H9 (cell line): ENCODE results near the gene OGFOD3. TPM values are rescaled to one million over a fixed set of nuclear protein-coding genes. Genes with fewer than 3 reads are reported as not detected.

Experiments
- DNase-seq: peaks from one replicate; pipeline ENCODE4 v3.0.0-alpha.2; 2017
- H2AFZ ChIP-seq: one replicate; pipeline ENCODE4 v1.6.1; 2013; ENCODE audit warnings: mild to moderate bottlenecking, low read length, control low read depth, moderate library complexity
- H2AK5ac ChIP-seq: 2 replicates; pipeline ENCODE4 v1.6.1; 2013; ENCODE audit warnings: low read length, control low read depth, mixed read lengths; ENCODE audit not compliant: insufficient read length
- H2BK120ac ChIP-seq: one replicate; pipeline ENCODE4 v1.6.1; 2013; ENCODE audit warnings: low read depth, mild to moderate bottlenecking, low read length, control low read depth, inconsistent platforms; ENCODE audit not compliant: poor library complexity, severe bottlenecking
- H2BK12ac ChIP-seq: 2 replicates; pipeline ENCODE4 v1.6.1; 2013; ENCODE audit warnings: low read length, control low read depth, mixed read lengths, low read depth; ENCODE audit not compliant: insufficient read length
- H2BK15ac ChIP-seq: 2 replicates; pipeline ENCODE4 v1.6.1; 2013; ENCODE audit warnings: low read depth, low read length, control low read depth
- H2BK20ac ChIP-seq: one replicate; pipeline ENCODE4 v1.6.1; 2013; ENCODE audit warnings: low read depth, mild to moderate bottlenecking, low read length, control low read depth, inconsistent platforms; ENCODE audit not compliant: poor library complexity, severe bottlenecking
- H2BK5ac ChIP-seq: 2 replicates; pipeline ENCODE4 v1.6.1; 2013; ENCODE audit warnings: low read length, control low read depth, mixed read lengths; ENCODE audit not compliant: insufficient read length
- H3K14ac ChIP-seq: 2 replicates; pipeline ENCODE4 v1.6.1; 2013; ENCODE audit warnings: low read length, control low read depth; ENCODE audit not compliant: insufficient read depth
- H3K18ac ChIP-seq: 2 replicates; pipeline ENCODE4 v1.6.1; 2013; ENCODE audit warnings: low read depth, mild to moderate bottlenecking, mixed read lengths, low read length, control low read depth; ENCODE audit not compliant: insufficient read length
- H3K23ac ChIP-seq: 2 replicates; pipeline ENCODE4 v1.6.1; 2013; ENCODE audit warnings: low read length, control low read depth, mixed read lengths, low read depth; ENCODE audit not compliant: insufficient read length
- H3K23me2 ChIP-seq: 2 replicates; pipeline ENCODE4 v1.6.1; 2013; ENCODE audit warnings: low read depth, mild to moderate bottlenecking, mixed read lengths, low read length, control low read depth; ENCODE audit not compliant: insufficient read length, poor library complexity, severe bottlenecking
- H3K27ac ChIP-seq: 2 replicates; pipeline ENCODE4 v1.5.1; 2013; ENCODE audit warnings: low read length, control low read depth, mixed read lengths, low read depth; ENCODE audit not compliant: insufficient read length
- H3K27me3 ChIP-seq: 2 replicates; pipeline ENCODE4 v1.6.1; 2013; ENCODE audit warnings: low read length, control low read depth, inconsistent platforms; ENCODE audit not compliant: insufficient read depth
- H3K4ac ChIP-seq: 2 replicates; pipeline ENCODE4 v1.6.1; 2013; ENCODE audit warnings: low read depth, mild to moderate bottlenecking, control low read depth, inconsistent platforms, low read length, moderate library complexity
- H3K4me1 ChIP-seq: 2 replicates; pipeline ENCODE4 v1.6.1; 2013; ENCODE audit warnings: low read length, control low read depth, inconsistent platforms; ENCODE audit not compliant: insufficient read depth
- H3K4me2 ChIP-seq: 2 replicates; pipeline ENCODE4 v1.6.1; 2013; ENCODE audit warnings: low read length, control low read depth, mixed read lengths; ENCODE audit not compliant: insufficient read length, insufficient read depth
- H3K56ac ChIP-seq: 2 replicates; pipeline ENCODE4 v1.6.1; 2013; ENCODE audit warnings: low read depth, mild to moderate bottlenecking, mixed read lengths, low read length, control low read depth; ENCODE audit not compliant: insufficient read length
- H3K79me1 ChIP-seq: 2 replicates; pipeline ENCODE4 v1.6.1; 2013; ENCODE audit warnings: low read depth, mild to moderate bottlenecking, moderate library complexity, low read length, control low read depth, inconsistent platforms; ENCODE audit not compliant: insufficient read depth, poor library complexity, severe bottlenecking
- H3K79me2 ChIP-seq: 2 replicates; pipeline ENCODE4 v1.6.1; 2013; ENCODE audit warnings: low read length, control low read depth, inconsistent platforms; ENCODE audit not compliant: insufficient read depth
- H3K9ac ChIP-seq: 2 replicates; pipeline ENCODE4 v1.6.1; 2013; ENCODE audit warnings: low read length, control low read depth, mixed read lengths; ENCODE audit not compliant: insufficient read length; ENCODE audit errors: extremely low read depth
- H3K9me3 ChIP-seq: one replicate; pipeline ENCODE4 v1.6.1; 2013; ENCODE audit warnings: low read depth, low read length, inconsistent platforms; ENCODE audit not compliant: control insufficient read depth
- H3T11ph ChIP-seq: one replicate; pipeline ENCODE4 v1.6.1; 2013; ENCODE audit warnings: mild to moderate bottlenecking, low read length, control low read depth, inconsistent platforms
- H4K20me1 ChIP-seq: one replicate; pipeline ENCODE4 v1.6.1; 2013; ENCODE audit not compliant: control insufficient read depth, insufficient read length, insufficient read depth
- H4K5ac ChIP-seq: 2 replicates; pipeline ENCODE4 v1.6.1; 2013; ENCODE audit warnings: low read depth, mild to moderate bottlenecking, mixed read lengths, low read length, control low read depth; ENCODE audit not compliant: insufficient read length
- H4K8ac ChIP-seq: replicated peaks from 2 replicates; pipeline ENCODE4 v1.6.1; 2013; ENCODE audit warnings: low read length, control low read depth, mixed read lengths, low read depth; ENCODE audit not compliant: insufficient read length
- H4K91ac ChIP-seq: 2 replicates; pipeline ENCODE4 v1.6.1; 2013; ENCODE audit warnings: low read depth, mild to moderate bottlenecking, moderate library complexity, mixed read lengths, low read length, control low read depth; ENCODE audit not compliant: insufficient read length
- H3K27ac Mint-ChIP-seq, 3 experiments: 2 replicates in 2 of 3; 3 replicates in 1 of 3; pipeline ENCODE4 v1.8.0; 2020 to 2021; ENCODE audit warnings: mixed read lengths in 3 of 3, mild to moderate bottlenecking in 1 of 3, moderate library complexity in 1 of 3
- H3K27me3 Mint-ChIP-seq: 2 replicates; pipeline ENCODE4 v1.8.0; 2021; ENCODE audit warnings: low read depth, mild to moderate bottlenecking, moderate library complexity, mixed read lengths
- H3K36me3 Mint-ChIP-seq, 3 experiments: 2 replicates in 2 of 3; 3 replicates in 1 of 3; pipeline ENCODE4 v1.8.0; 2020 to 2021; ENCODE audit warnings: low read depth in 3 of 3, mixed read lengths in 3 of 3; ENCODE audit not compliant: insufficient read depth in 1 of 3
- H3K4me1 Mint-ChIP-seq, 2 experiments: 2 replicates each; pipeline ENCODE4 v1.8.0; 2020; ENCODE audit warnings: mixed read lengths in 2 of 2
- H3K4me3 Mint-ChIP-seq, 2 experiments: 2 replicates in 1 of 2; 3 replicates in 1 of 2; pipeline ENCODE4 v1.8.0; 2020 to 2021; ENCODE audit warnings: mild to moderate bottlenecking in 2 of 2, mixed read lengths in 2 of 2, moderate library complexity in 1 of 2
- H3K9me3 Mint-ChIP-seq, 2 experiments: 2 replicates in 1 of 2; 3 replicates in 1 of 2; pipeline ENCODE4 v1.8.0; 2020; ENCODE audit warnings: mild to moderate bottlenecking in 2 of 2, mixed read lengths in 2 of 2, moderate library complexity in 1 of 2
- WGBS: extraction: QIAGEN DNeasy Blood & Tissue Kit; methylation state at CpG from one replicate; pipeline ENCODE4 v1.1.7; 2013; ENCODE audit warnings: missing lambda C conversion rate, low lambda C conversion rate, mixed read lengths; ENCODE audit not compliant: insufficient read length; ENCODE audit errors: extremely low coverage; 5-methylcytosine and 5-hydroxymethylcytosine counted together
- total RNA-seq: library from RNA; stranded (reverse); gene quantifications from 2 replicates; pipeline ENCODE4 v1.2.1, GENCODE V29; 2021
- TF ChIP-seq, protein P1 (sequence below): fragments of 200-600 bp; sonication (generic); conservative IDR thresholded peaks from 3 replicates; pipeline ENCODE4 v1.8.0; 2021; ENCODE audit warnings: antibody characterized with exemption, mild to moderate bottlenecking

Gene OGFOD3
- total RNA-seq, 1 experiment from 2014 or later: 27.8 TPM

DNA sequence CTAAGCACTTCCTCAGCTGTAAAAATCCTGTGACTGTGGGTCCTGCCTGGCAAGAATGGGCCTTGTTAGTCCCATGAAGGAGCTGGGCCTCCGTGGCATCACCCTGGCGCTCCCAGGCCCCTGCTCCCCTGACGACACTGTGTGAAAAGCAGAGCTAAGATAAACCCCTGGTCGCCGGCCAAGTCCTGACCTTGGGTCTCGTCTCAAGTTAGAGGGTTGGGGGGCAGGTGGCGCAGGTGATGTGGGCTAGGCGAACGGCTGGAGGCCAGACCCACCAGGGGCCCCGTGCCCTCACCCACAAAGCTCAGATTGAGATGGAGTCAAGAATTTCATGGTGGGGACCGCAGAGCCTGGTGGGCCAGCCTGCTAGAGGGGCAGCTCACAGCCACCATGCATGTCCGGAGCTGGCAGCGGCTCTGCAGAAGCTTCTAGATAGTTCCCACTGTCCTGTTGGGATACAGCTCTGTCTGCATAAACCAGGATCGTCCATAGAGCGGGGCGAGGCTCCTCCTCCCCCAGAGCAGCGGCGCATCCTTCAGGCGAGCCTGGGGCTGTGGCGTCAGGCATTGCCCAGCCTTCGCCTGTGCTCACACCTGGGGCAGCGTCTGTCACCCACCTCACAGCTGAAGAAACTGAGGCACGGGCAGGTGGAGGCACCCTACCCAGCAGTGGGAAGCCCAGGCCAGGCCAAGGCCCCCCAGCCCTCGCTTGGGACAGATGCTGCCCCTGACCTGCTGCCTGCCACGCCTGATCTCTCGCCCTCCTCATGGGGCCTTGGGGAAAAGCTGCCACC is 20.2 kb upstream of the OGFOD3 start:
- H2AK5ac ChIP-seq: no peak overlapping the region
- H3K9ac ChIP-seq: no peak overlapping the region
- TF ChIP-seq, protein P1, sequence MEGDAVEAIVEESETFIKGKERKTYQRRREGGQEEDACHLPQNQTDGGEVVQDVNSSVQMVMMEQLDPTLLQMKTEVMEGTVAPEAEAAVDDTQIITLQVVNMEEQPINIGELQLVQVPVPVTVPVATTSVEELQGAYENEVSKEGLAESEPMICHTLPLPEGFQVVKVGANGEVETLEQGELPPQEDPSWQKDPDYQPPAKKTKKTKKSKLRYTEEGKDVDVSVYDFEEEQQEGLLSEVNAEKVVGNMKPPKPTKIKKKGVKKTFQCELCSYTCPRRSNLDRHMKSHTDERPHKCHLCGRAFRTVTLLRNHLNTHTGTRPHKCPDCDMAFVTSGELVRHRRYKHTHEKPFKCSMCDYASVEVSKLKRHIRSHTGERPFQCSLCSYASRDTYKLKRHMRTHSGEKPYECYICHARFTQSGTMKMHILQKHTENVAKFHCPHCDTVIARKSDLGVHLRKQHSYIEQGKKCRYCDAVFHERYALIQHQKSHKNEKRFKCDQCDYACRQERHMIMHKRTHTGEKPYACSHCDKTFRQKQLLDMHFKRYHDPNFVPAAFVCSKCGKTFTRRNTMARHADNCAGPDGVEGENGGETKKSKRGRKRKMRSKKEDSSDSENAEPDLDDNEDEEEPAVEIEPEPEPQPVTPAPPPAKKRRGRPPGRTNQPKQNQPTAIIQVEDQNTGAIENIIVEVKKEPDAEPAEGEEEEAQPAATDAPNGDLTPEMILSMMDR: no peak
- H4K91ac ChIP-seq: no peak overlapping the region
- H3K27me3 ChIP-seq: no peaks in the 10 kb centered on the region
- H3T11ph ChIP-seq: no peak overlapping the region
- no peak overlapping the region for H2BK20ac ChIP-seq
- no peaks in the 10 kb centered on the region for H3K79me2 ChIP-seq
- no peak overlapping the region for H3K27ac ChIP-seq
- no peak overlapping the region for H3K4me3 Mint-ChIP-seq
- H2BK12ac ChIP-seq: no peak overlapping the region
- no peak overlapping the region for H3K56ac ChIP-seq
- no CpG with 5 or more reads among the region's 26 CpGs for WGBS
- no peak overlapping the region for H3K14ac ChIP-seq
- no peaks in the 10 kb centered on the region; the same call in 1 of the 2 replicates for H3K4me1 ChIP-seq
- peaks cover 4 to 20% (median 15%) of the 10 kb centered on the region in 3 experiments; a peak in 6 of 7 replicates for H3K36me3 Mint-ChIP-seq
- H3K79me1 ChIP-seq: no peaks in the 10 kb centered on the region
- H3K18ac ChIP-seq: no peak overlapping the region
- H3K4me2 ChIP-seq: no peak overlapping the region
- H3K9me3 Mint-ChIP-seq: no peaks in the 10 kb centered on the region; a peak in 1 of 5 replicates
- no peaks in the 10 kb centered on the region for H3K9me3 ChIP-seq
- H2BK5ac ChIP-seq: no peak overlapping the region
- no peaks in the 10 kb centered on the region for H3K23me2 ChIP-seq
- H3K23ac ChIP-seq: no peak overlapping the region
- H4K20me1 ChIP-seq: no peaks in the 10 kb centered on the region
- peaks cover 9 to 23% of the 10 kb centered on the region in 2 experiments for H3K4me1 Mint-ChIP-seq
- no peak overlapping the region for H3K4ac ChIP-seq
- no peak overlapping the region for H2BK120ac ChIP-seq
- H4K8ac ChIP-seq: no peak overlapping the region
- H2AFZ ChIP-seq: no peak overlapping the region
- DNase-seq: no peak
- no peak overlapping the region; a peak in 1 of 7 replicates for H3K27ac Mint-ChIP-seq
- H3K27me3 Mint-ChIP-seq: no peaks in the 10 kb centered on the region; the same call in 1 of the 2 replicates
- no peak overlapping the region; the same call in 1 of the 2 replicates for H2BK15ac ChIP-seq
- H4K5ac ChIP-seq: no peak overlapping the region
